Activated naive CD8-positive, alpha-beta T cell (primary cell): ENCODE data around the gene SKIL.
"Not testable (repeated sequence)": the region's sequence is repeated elsewhere in the genome, so short reads cannot be mapped to it uniquely, and the experiment has no call there.

Experiments used
- H3K27ac Mint-ChIP-seq: one replicate; pipeline ENCODE4 v1.8.0; 2021; ENCODE audit warnings: mixed read lengths
- H3K27me3 Mint-ChIP-seq: one replicate; pipeline ENCODE4 v1.8.0; 2021; ENCODE audit warnings: mixed read lengths
- H3K36me3 Mint-ChIP-seq: one replicate; pipeline ENCODE4 v1.8.0; 2021; ENCODE audit warnings: mixed read lengths
- H3K4me1 Mint-ChIP-seq: one replicate; pipeline ENCODE4 v1.8.0; 2021; ENCODE audit warnings: low read depth, mixed read lengths
- H3K4me3 Mint-ChIP-seq: one replicate; pipeline ENCODE4 v1.8.0; 2021; ENCODE audit warnings: mild to moderate bottlenecking, mixed read lengths
- H3K9me3 Mint-ChIP-seq: one replicate; pipeline ENCODE4 v1.8.0; 2021; ENCODE audit warnings: low read depth, mixed read lengths

SKIL gene

GRCh38 chr3:170357176-170358041, at the start of gene SKIL:
Gene SKIL (plus strand): TSS chr3:170357715. CDS start chr3:170360332, 2,617 bp downstream.
- Mint-ChIP-seq H3K4me1 (peaks cover 48% of the 10 kb centered on the region), H3K4me3 (peak within 1 kb of the TSS; percentile 95), H3K9me3 (no peaks in the 10 kb centered on the region)

GRCh38 chr3:170309046-170309445, 48.5 kb upstream of the SKIL start:
- H3K27ac Mint-ChIP-seq, result no peak overlapping the region
- H3K4me1 Mint-ChIP-seq, result no peaks in the 10 kb centered on the region
- H3K27me3 Mint-ChIP-seq, result no peaks in the 10 kb centered on the region
- no peaks in the 10 kb centered on the region for H3K9me3 Mint-ChIP-seq
- H3K36me3 Mint-ChIP-seq, result no peaks in the 10 kb centered on the region
- no peak overlapping the region for H3K4me3 Mint-ChIP-seq

More at GRCh38 chr3:170357176-170358041, at the start of gene SKIL:
- peak within 1 kb of the TSS; percentile 96 for H3K27ac Mint-ChIP-seq
- peaks cover 23% of the 10 kb centered on the region for H3K36me3 Mint-ChIP-seq
- no peaks in the 10 kb centered on the region for H3K27me3 Mint-ChIP-seq

- no peak overlapping the region for H3K27ac Mint-ChIP-seq
- H3K36me3 Mint-ChIP-seq, result no peaks in the 10 kb centered on the region
- H3K9me3 Mint-ChIP-seq, result no peaks in the 10 kb centered on the region
- H3K4me1 Mint-ChIP-seq, result no peaks in the 10 kb centered on the region
- H3K27me3 Mint-ChIP-seq, result no peaks in the 10 kb centered on the region
- H3K4me3 Mint-ChIP-seq, result no peak overlapping the region
Measured at GRCh38 chr3:170317954-170318353, 39.6 kb upstream of the SKIL start.

GRCh38 chr3:170320461-170321121, 36.9 kb upstream of the SKIL start:
- H3K4me1 Mint-ChIP-seq, result no peaks in the 10 kb centered on the region
- no peak overlapping the region for H3K27ac Mint-ChIP-seq
- no peaks in the 10 kb centered on the region for H3K9me3 Mint-ChIP-seq
- H3K4me3 Mint-ChIP-seq, result no peak overlapping the region
- H3K36me3 Mint-ChIP-seq, result no peaks in the 10 kb centered on the region
- H3K27me3 Mint-ChIP-seq, result no peaks in the 10 kb centered on the region

- Mint-ChIP-seq H3K36me3 (no peaks in the 10 kb centered on the region), H3K27me3 (no peaks in the 10 kb centered on the region), H3K4me3 (no peak overlapping the region), H3K4me1 (no peaks in the 10 kb centered on the region), H3K9me3 (no peaks in the 10 kb centered on the region), H3K27ac (no peak overlapping the region)
Measured at GRCh38 chr3:170321321-170322034, 36.0 kb upstream of the SKIL start.

GRCh38 chr3:170322566-170323269, 34.8 kb upstream of the SKIL start:
- H3K36me3 Mint-ChIP-seq, result no peaks in the 10 kb centered on the region
- no peaks in the 10 kb centered on the region for H3K9me3 Mint-ChIP-seq
- no peak overlapping the region for H3K4me3 Mint-ChIP-seq
- no peaks in the 10 kb centered on the region for H3K4me1 Mint-ChIP-seq
- no peak overlapping the region for H3K27ac Mint-ChIP-seq
- H3K27me3 Mint-ChIP-seq, result no peaks in the 10 kb centered on the region

GRCh38 chr3:170323331-170323730, 34.2 kb upstream of the SKIL start:
- no peaks in the 10 kb centered on the region for H3K9me3 Mint-ChIP-seq
- H3K4me1 Mint-ChIP-seq, result no peaks in the 10 kb centered on the region
- H3K27me3 Mint-ChIP-seq, result no peaks in the 10 kb centered on the region
- H3K4me3 Mint-ChIP-seq, result no peak overlapping the region
- no peaks in the 10 kb centered on the region for H3K36me3 Mint-ChIP-seq
- H3K27ac Mint-ChIP-seq, result no peak overlapping the region

- Mint-ChIP-seq H3K4me3 (no peak overlapping the region), H3K27ac (no peak overlapping the region), H3K27me3 (no peaks in the 10 kb centered on the region)
Measured at GRCh38 chr3:170324962-170325361, 32.6 kb upstream of the SKIL start.

GRCh38 chr3:170327040-170327808, 30.3 kb upstream of the SKIL start:
- H3K36me3 Mint-ChIP-seq, result no peaks in the 10 kb centered on the region

More at GRCh38 chr3:170324962-170325361, 32.6 kb upstream of the SKIL start:
- Mint-ChIP-seq H3K36me3 (no peaks in the 10 kb centered on the region), H3K9me3 (no peaks in the 10 kb centered on the region), H3K4me1 (no peaks in the 10 kb centered on the region)

GRCh38 chr3:170327868-170328548, 29.5 kb upstream of the SKIL start:
- H3K36me3 Mint-ChIP-seq, H3K4me1 Mint-ChIP-seq, H3K27ac Mint-ChIP-seq, H3K4me3 Mint-ChIP-seq, H3K27me3 Mint-ChIP-seq, H3K9me3 Mint-ChIP-seq: not testable (repeated sequence)

More at GRCh38 chr3:170327040-170327808, 30.3 kb upstream of the SKIL start:
- Mint-ChIP-seq H3K4me1 (no peaks in the 10 kb centered on the region), H3K27me3 (no peaks in the 10 kb centered on the region), H3K27ac (no peak overlapping the region), H3K4me3 (no peak overlapping the region), H3K9me3 (no peaks in the 10 kb centered on the region)

- Mint-ChIP-seq H3K4me3 (no peak overlapping the region), H3K4me1 (no peaks in the 10 kb centered on the region), H3K36me3 (no peaks in the 10 kb centered on the region), H3K27me3 (no peaks in the 10 kb centered on the region), H3K27ac (no peak overlapping the region), H3K9me3 (no peaks in the 10 kb centered on the region)
Measured at GRCh38 chr3:170330366-170330765, 27.1 kb upstream of the SKIL start.

- no peak overlapping the region for H3K27ac Mint-ChIP-seq
Measured at GRCh38 chr3:170331143-170331542, 26.4 kb upstream of the SKIL start.

GRCh38 chr3:170337420-170337819, 20.1 kb upstream of the SKIL start:
- no peak overlapping the region for H3K4me3 Mint-ChIP-seq
- H3K4me1 Mint-ChIP-seq, result no peaks in the 10 kb centered on the region
- no peaks in the 10 kb centered on the region for H3K27me3 Mint-ChIP-seq
- H3K27ac Mint-ChIP-seq, result no peak overlapping the region
- peaks cover 2% of the 10 kb centered on the region for H3K36me3 Mint-ChIP-seq
- no peaks in the 10 kb centered on the region for H3K9me3 Mint-ChIP-seq

More at GRCh38 chr3:170331143-170331542, 26.4 kb upstream of the SKIL start:
- H3K36me3 Mint-ChIP-seq, result no peaks in the 10 kb centered on the region
- no peaks in the 10 kb centered on the region for H3K9me3 Mint-ChIP-seq
- no peaks in the 10 kb centered on the region for H3K27me3 Mint-ChIP-seq
- no peak overlapping the region for H3K4me3 Mint-ChIP-seq
- no peaks in the 10 kb centered on the region for H3K4me1 Mint-ChIP-seq
